ENCODE results near the gene RGS3.

DNA sequence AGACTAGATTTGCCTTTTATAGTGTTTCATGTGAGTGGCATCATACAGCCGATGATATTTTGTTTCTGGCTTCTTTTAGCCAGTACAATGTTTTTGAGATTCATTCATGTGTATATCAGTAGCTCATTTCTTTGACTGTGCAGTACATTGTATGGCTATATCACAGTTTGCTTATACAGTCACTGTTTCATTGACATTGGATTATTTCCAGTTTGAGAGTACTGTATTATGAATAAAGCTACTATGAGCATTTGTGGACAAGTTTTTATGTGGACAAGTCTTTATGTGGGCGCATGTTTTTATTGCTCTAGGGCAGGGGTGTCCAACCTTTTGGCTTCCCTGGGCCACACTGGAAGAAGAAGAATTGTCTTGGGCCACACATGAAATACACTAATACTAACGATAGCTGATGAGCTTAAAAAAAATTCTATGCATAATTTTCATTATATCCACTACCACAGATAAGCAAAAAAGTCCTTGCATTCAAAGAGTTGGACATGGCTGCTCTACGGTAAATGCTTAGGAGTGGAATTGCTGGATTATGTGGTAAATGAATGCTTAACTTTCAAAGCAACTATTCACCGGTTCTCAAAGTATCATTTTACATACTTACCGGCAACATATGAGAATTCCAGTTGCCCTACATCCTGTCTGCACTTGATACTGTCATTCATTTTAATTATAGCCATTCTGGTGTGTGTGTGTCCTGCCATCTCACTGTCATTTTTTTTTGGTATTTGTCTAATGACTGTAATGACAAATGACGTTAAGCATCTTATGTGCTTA lies 177.8 kb downstream of the RGS3 start:
- TF ChIP-seq EGR1 (IDR thresholded peaks at IDR 0.05) (no peak), CREB1 (IDR thresholded peaks at IDR 0.05; ENCODE audit: low read depth) (no peak)

All from Ishikawa (cell line).